ENCODE measurements around the gene GRAMD4.

DNA sequence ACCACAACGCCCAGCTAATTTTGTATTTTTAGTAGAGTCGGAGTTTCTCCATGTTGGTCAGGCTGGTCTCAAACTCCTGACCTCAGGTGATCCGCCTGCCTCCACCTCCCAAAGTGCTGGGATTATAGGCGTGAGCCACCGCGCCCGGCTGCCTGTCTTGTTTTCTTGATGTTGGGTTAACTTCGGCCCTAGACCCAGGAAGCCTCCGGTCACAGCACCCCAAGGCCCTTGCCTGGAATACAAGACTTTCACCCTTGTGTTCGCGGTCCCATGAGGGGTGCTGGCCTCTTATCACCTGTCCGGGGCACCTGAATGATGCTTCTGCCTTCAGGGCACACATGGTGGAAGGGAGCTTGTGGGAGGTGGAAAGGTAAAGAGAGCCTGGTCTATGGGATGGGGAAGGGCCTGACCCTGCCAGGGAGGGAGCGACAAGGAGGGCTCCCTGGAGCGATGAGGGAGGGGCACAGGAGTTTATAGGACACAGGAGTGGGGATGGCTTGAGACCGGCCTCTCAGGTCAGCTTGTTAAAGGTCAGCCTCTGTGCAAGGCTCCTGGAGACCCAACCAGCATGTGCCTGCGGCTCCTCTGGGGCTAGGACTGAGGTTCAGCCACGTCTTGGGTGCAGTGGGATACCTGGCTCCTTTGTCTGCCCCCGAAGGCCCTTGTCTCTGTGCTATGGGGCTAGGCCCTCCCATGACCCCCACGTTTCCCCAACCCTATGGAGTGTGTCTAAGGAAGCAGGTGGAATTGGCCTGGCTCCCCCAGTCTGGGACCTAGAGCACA is 34.7 kb upstream of the GRAMD4 start:
- TF ChIP-seq, protein P1, sequence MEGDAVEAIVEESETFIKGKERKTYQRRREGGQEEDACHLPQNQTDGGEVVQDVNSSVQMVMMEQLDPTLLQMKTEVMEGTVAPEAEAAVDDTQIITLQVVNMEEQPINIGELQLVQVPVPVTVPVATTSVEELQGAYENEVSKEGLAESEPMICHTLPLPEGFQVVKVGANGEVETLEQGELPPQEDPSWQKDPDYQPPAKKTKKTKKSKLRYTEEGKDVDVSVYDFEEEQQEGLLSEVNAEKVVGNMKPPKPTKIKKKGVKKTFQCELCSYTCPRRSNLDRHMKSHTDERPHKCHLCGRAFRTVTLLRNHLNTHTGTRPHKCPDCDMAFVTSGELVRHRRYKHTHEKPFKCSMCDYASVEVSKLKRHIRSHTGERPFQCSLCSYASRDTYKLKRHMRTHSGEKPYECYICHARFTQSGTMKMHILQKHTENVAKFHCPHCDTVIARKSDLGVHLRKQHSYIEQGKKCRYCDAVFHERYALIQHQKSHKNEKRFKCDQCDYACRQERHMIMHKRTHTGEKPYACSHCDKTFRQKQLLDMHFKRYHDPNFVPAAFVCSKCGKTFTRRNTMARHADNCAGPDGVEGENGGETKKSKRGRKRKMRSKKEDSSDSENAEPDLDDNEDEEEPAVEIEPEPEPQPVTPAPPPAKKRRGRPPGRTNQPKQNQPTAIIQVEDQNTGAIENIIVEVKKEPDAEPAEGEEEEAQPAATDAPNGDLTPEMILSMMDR (conservative IDR thresholded peaks at IDR 0.05; ENCODE audit: low read depth, low read length): no peak
- no peak for TF ChIP-seq EZH2 (IDR thresholded peaks at IDR 0.05; ENCODE audit: borderline replicate concordance, low read depth, low read length, poor library complexity, severe bottlenecking)
